Loucy (cell line): Measurements from ENCODE around the gene PLAAT2.

Source experiments
- CTCF ChIP-seq: fragments of 200-600 bp; sonication (generic); conservative IDR thresholded peaks from 2 replicates; pipeline ENCODE4 v1.5.1; 2014; ENCODE audit warnings: mild to moderate bottlenecking, antibody characterized with exemption, low read length
- EZH2phosphoT487 ChIP-seq: fragments of 200-600 bp; IDR thresholded peaks from 2 replicates; pipeline ENCODE4 v1.6.1; 2018; ENCODE audit warnings: antibody characterized with exemption, mild to moderate bottlenecking, moderate library complexity, borderline replicate concordance

GRCh38 chr11:63556404-63557013 lies 6.7 kb downstream of the PLAAT2 start:
- TF ChIP-seq CTCF (no peak), EZH2phosphoT487 (no peak)
